A549 (cell line): Measurements from ENCODE around the gene CTU2. TPM values are rescaled to one million over a fixed set of nuclear protein-coding genes. Genes with fewer than 3 reads are reported as not detected.

Source experiments
- ATAC-seq, 2 experiments: fragments of 200-7000 bp in 1 of 2; fragments of >200 bp in 1 of 2; cut with Nextera tagmentation in 1 of 2; cut with Tn5 transposase in 1 of 2; 3 replicates each; pipeline versions ENCODE4 v1.8.0 to v1.9.1; 2018 to 2020; ENCODE audit warnings: mild to moderate bottlenecking in 1 of 2, moderate library complexity in 1 of 2
- CTCF ChIA-PET: fragments of 300-600 bp; sonication (Branson Sonifier 250); formaldehyde crosslinking; extraction: SDS; loops from one replicate; lab custom pipeline; 2021; ENCODE audit warnings: antibody characterized with exemption, inconsistent platforms; lab: Yijun Ruan, JAX
- POLR2A ChIA-PET: fragments of 350-600 bp; formaldehyde crosslinking; extraction: SDS; loops from one replicate; lab custom pipeline; 2021; ENCODE audit warnings: antibody characterized with exemption, inconsistent platforms; lab: Yijun Ruan, JAX
- DNase-seq, 2 experiments: peaks; one replicate each; pipeline versions ENCODE4 v3.0.0 to v3.0.0-alpha.2; 2011 to 2016; ENCODE audit warnings: low read depth in 1 of 2, low spot score in 1 of 2
- FAIRE-seq: peaks from 2 replicates; lab custom pipeline; 2011; peaks lifted over from hg19 to GRCh38; lab: Jason Lieb, UNC
- H3K27ac ChIP-seq, 2 experiments: fragments of >200 bp; sonication (Bioruptor Twin); formaldehyde crosslinking; 3 replicates each; pipeline ENCODE4 v1.5.1; 2016 to 2017
- H3K4me1 ChIP-seq: fragments of >200 bp; sonication (Bioruptor Twin); formaldehyde crosslinking; 3 replicates; pipeline ENCODE4 v1.6.1; 2016
- H3K4me2 ChIP-seq: fragments of >200 bp; sonication (Bioruptor Twin); formaldehyde crosslinking; 3 replicates; pipeline ENCODE4 v1.6.1; 2016
- H3K4me3 ChIP-seq: fragments of >200 bp; sonication (Bioruptor Twin); formaldehyde crosslinking; 3 replicates; pipeline ENCODE4 v1.5.1; 2016
- H3K9me3 ChIP-seq: fragments of >200 bp; sonication (Bioruptor Twin); formaldehyde crosslinking; 3 replicates; pipeline ENCODE4 v1.6.1; 2016
- BHLHE40 ChIP-seq: IDR thresholded peaks from 2 replicates; pipeline ENCODE4 v1.6.1; 2012; ENCODE audit warnings: low read depth, low read length, inconsistent platforms
- CBX8 ChIP-seq: fragments of 200-600 bp; sonication (generic); IDR thresholded peaks from 2 replicates; pipeline ENCODE4 v1.6.1; 2016
- CEBPB ChIP-seq, 2 experiments: fragments of >200 bp in 1 of 2; sonication (Bioruptor Twin) in 1 of 2; formaldehyde crosslinking in 1 of 2; IDR thresholded peaks; 2 replicates each; pipeline ENCODE4 v1.6.1; 2012 to 2016
- CHD2 ChIP-seq: fragments of 150-350 bp; IDR thresholded peaks from 2 replicates; pipeline ENCODE4 v1.6.1; 2014; ENCODE audit warnings: low read length; ENCODE audit not compliant: partially characterized antibody
- E2F6 ChIP-seq: IDR thresholded peaks from 2 replicates; pipeline ENCODE4 v1.6.1; 2012; ENCODE audit warnings: low read depth, borderline replicate concordance
- EHMT2 ChIP-seq: fragments of 200-600 bp; sonication (generic); IDR thresholded peaks from 2 replicates; pipeline ENCODE4 v1.6.1; 2016; ENCODE audit warnings: antibody characterized with exemption, low read depth, mild to moderate bottlenecking, moderate library complexity
- ELK1 ChIP-seq: fragments of 150-350 bp; IDR thresholded peaks from 2 replicates; pipeline ENCODE4 v1.6.1; 2014; ENCODE audit warnings: low read depth, mild to moderate bottlenecking, low read length
- HOXA7 ChIP-seq: fragments of 250-450 bp; sonication (Bioruptor Pico); IDR thresholded peaks from 2 replicates; pipeline ENCODE4 v1.5.0; 2020; ENCODE audit warnings: mild to moderate bottlenecking, moderate library complexity
- JUNB ChIP-seq: fragments of >200 bp; sonication (Bioruptor Twin); formaldehyde crosslinking; IDR thresholded peaks from 2 replicates; pipeline ENCODE4 v1.6.1; 2016
- KDM1A ChIP-seq: fragments of 200-600 bp; sonication (generic); IDR thresholded peaks from 2 replicates; pipeline ENCODE4 v1.6.1; 2016; ENCODE audit warnings: low read depth, mild to moderate bottlenecking
- KDM5A ChIP-seq: fragments of 200-600 bp; sonication (generic); IDR thresholded peaks from 2 replicates; pipeline ENCODE4 v1.6.1; 2016; ENCODE audit warnings: antibody characterized with exemption, mild to moderate bottlenecking
- NPAS2 ChIP-seq: fragments of 250-450 bp; sonication (Bioruptor Pico); IDR thresholded peaks from 2 replicates; pipeline ENCODE4 v1.8.0; 2022; ENCODE audit warnings: mild to moderate bottlenecking, moderate library complexity, borderline replicate concordance
- NR3C1 ChIP-seq: fragments of >200 bp; sonication (Bioruptor Twin); formaldehyde crosslinking; IDR thresholded peaks from 3 replicates; pipeline ENCODE4 v1.6.1; 2017
- PBX3 ChIP-seq: IDR thresholded peaks from 2 replicates; pipeline ENCODE4 v1.6.1; 2012
- POLR2AphosphoS2 ChIP-seq: conservative IDR thresholded peaks from 2 replicates; pipeline ENCODE4 v1.6.1; 2012; ENCODE audit warnings: low read length, improper control_type of control experiment, inconsistent platforms
- RNF2 ChIP-seq: fragments of 200-600 bp; sonication (generic); IDR thresholded peaks from 2 replicates; pipeline ENCODE4 v1.6.1; 2016; ENCODE audit warnings: low read depth, mild to moderate bottlenecking, antibody characterized with exemption, moderate library complexity, borderline replicate concordance
- SMC3 ChIP-seq: fragments of >200 bp; sonication (Bioruptor Twin); formaldehyde crosslinking; IDR thresholded peaks from 3 replicates; pipeline ENCODE4 v1.6.1; 2018; ENCODE audit warnings: inconsistent platforms
- WGBS: methylation state at CpG from one replicate; pipeline ENCODE4 v1.1.6; 2017; ENCODE audit errors: missing lambda C conversion rate; 5-methylcytosine and 5-hydroxymethylcytosine counted together
- polyA plus RNA-seq, 4 experiments: library from polyadenylated mRNA; depleted of rRNA in 3 of 4; stranded (reverse); fragments of >200 nt; fragmentation: RNase III in 1 of 4; extraction: RNeasy Plus Mini Kit Qiagen cat#74134 plus additional on column Dnase treatment in 1 of 4; gene quantifications; 2 replicates in 3 of 4; 3 replicates in 1 of 4; pipeline ENCODE4 v1.2.3, GENCODE V29; 2011 to 2017
- TF ChIP-seq, protein P1 (sequence below): IDR thresholded peaks from 2 replicates; pipeline ENCODE4 v1.6.1; 2012

The CTU2 gene
- polyA plus RNA-seq, 2 of the 4 experiments (the other 2 are of a cell fraction): 16.4 to 21.8 TPM

- TF ChIP-seq RNF2 (no peak), EHMT2 (no peak), HOXA7 (CRISPR knock-in tag) (no peak), KDM1A (no peak), CBX8 (no peak)
- TF ChIP-seq, protein P1, sequence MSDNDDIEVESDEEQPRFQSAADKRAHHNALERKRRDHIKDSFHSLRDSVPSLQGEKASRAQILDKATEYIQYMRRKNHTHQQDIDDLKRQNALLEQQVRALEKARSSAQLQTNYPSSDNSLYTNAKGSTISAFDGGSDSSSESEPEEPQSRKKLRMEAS: no peak
Measured at GRCh38 chr16:88693420-88694177, 12.7 kb upstream of the CTU2 start (continued).

DNA sequence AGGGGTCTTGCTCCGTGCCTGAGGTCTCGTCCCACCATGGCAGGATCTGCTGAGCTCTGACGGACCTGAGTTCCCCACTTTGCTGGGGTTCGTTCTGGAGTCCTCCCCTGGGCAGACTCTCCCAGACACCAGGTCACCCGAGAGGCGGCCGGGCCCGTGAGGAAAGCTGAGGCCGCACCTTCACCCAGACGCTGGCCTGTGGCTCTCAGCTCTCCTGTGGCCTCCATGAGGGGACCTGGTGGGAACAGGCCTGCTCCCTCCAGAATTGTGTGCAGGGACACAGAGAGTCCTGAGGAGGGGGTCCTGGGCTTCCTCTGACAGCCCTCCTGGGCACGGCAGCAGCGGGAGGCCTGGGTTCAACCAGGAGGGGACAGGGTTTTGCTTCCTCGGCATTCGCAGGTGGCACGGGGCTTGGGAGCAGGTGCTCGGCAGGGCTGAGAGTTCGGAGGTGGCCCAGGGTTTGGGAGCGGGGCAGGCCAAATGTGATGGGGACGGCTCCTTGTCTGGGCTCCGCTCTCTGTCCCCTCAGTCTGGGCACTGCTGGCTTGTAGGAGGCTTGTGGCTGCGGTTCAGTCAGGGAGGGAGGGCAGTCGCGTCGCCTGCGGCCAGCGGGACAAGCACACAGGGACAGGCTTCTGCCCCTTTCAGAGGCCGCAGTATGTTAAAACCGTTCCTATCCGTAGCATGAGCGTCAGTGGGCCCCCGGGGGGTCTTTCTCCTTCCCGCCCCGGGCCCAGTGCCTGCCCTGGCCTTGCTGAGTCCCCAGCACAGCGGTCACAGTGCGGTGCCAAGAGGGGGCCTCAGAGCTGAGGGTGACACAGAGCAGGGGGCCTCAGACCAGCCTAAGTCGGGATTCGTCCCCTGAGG, 11.8 kb upstream of the CTU2 start:
- WGBS: 84% methylated on average over 26 of the region's 37 CpGs
- ChIA-PET POLR2A (no interaction called here), CTCF (interaction anchor here (2.1 kb wide), 1 partner anchor 8 kb away, joined by 6 read pairs; the partner anchor contains the start of gene SNAI3)
- no peaks in the 10 kb centered on the region for H3K4me1 ChIP-seq
- TF ChIP-seq HOXA7 (CRISPR knock-in tag) (no peak), POLR2AphosphoS2 (no peak), ELK1 (no peak), PBX3 (no peak), NR3C1 (no peak), BHLHE40 (no peak), JUNB (no peak), CBX8 (no peak)
- TF ChIP-seq, all 56 proteins: peak for 0
- ATAC-seq: no peak
- no peak overlapping the region for H3K4me2 ChIP-seq
- FAIRE-seq: no peak
- no peak for DNase-seq
- no peak overlapping the region for H3K4me3 ChIP-seq
- no peaks in the 10 kb centered on the region for H3K9me3 ChIP-seq
- no peak overlapping the region for H3K27ac ChIP-seq

DNA sequence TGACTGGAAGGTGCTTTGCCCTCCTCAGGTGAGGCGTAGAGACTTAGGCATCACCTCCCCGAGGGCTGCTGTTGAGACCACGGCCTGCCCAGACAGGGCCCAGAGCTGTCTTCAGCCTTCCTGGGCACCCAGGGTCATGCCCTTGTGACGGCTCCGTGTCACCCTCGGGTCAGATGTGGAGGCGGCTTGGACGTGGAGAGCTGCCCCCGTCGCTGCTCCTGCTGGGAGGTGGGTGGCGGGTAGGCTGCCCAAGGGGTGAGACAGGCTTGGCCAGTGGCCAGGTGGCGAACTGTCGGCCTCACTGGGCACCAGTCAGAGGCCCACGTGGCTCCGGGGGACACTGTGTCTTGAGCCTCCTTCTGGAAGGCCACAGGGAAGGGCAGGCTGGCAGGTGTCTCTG, 11.1 kb upstream of the CTU2 start:
- no peak for ATAC-seq
- Histone ChIP-seq H3K4me2 (no peak overlapping the region), H3K27ac (no peak overlapping the region), H3K9me3 (no peaks in the 10 kb centered on the region), H3K4me1 (no peaks in the 10 kb centered on the region), H3K4me3 (no peak overlapping the region)
- POLR2A ChIA-PET: no interaction called here
- DNase-seq: no peak
- FAIRE-seq: no peak
- CTCF ChIA-PET: interaction anchor here (1.6 to 2.1 kb wide), 2 partner anchors 8 to 42 kb away, joined by 6 to 7 read pairs; partner anchors contain the start of gene SNAI3
- no peak for TF ChIP-seq CEBPB (IDR thresholded peaks at IDR 0.05)
- no peak for TF ChIP-seq E2F6
- TF ChIP-seq SMC3: no peak
- TF ChIP-seq CHD2: no peak
- TF ChIP-seq KDM5A: no peak
- TF ChIP-seq NPAS2 (CRISPR knock-in tag): no peak
- WGBS: 93% methylated on average over 3 of the region's 15 CpGs
